Thyroid gland (tissue), 4 donors: ENCODE data around the gene CCDC158.

Source experiments
- POLR2A ChIP-seq, 2 donors: fragments of 450-650 bp; IDR thresholded peaks; one replicate each; pipeline ENCODE4 v1.6.1; 2017; ENCODE audit warnings: antibody characterized with exemption in 2 of 2, mild to moderate bottlenecking in 2 of 2, moderate library complexity in 1 of 2
- TF ChIP-seq, protein P1 (sequence below), 6 experiments: fragments of 200-600 bp in 3 of 6; fragments of 450-650 bp in 3 of 6; sonication (generic) in 3 of 6; IDR thresholded peaks; one replicate each; pipeline ENCODE4 v1.5.1; 2016 to 2019; ENCODE audit warnings: antibody characterized with exemption in 6 of 6, mild to moderate bottlenecking in 2 of 6, inconsistent platforms in 1 of 6, moderate library complexity in 1 of 6

DNA sequence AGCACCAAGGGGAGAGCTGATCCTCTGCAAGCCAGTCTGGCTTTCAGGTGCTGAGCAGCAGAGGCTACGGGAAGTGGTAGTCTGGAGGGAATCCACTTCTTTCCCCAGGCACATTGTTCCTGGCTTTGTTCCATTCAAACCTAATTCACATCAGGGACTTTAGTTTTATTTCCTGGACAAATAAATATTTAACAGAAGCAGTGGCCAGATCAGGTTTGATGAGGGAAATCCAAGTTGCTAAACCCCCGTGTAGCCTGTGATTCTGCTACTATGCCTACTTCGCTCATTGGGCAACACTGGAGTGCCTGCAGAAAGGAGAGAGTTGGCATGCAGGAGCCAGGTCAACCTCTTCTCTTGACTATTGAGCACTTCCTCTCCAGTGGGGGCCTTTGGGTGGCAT lies 128.2 kb downstream of the CCDC158 start:
- TF ChIP-seq, protein P1, sequence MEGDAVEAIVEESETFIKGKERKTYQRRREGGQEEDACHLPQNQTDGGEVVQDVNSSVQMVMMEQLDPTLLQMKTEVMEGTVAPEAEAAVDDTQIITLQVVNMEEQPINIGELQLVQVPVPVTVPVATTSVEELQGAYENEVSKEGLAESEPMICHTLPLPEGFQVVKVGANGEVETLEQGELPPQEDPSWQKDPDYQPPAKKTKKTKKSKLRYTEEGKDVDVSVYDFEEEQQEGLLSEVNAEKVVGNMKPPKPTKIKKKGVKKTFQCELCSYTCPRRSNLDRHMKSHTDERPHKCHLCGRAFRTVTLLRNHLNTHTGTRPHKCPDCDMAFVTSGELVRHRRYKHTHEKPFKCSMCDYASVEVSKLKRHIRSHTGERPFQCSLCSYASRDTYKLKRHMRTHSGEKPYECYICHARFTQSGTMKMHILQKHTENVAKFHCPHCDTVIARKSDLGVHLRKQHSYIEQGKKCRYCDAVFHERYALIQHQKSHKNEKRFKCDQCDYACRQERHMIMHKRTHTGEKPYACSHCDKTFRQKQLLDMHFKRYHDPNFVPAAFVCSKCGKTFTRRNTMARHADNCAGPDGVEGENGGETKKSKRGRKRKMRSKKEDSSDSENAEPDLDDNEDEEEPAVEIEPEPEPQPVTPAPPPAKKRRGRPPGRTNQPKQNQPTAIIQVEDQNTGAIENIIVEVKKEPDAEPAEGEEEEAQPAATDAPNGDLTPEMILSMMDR (IDR thresholded peaks at IDR 0.05) = no peak
- TF ChIP-seq POLR2A (IDR thresholded peaks at IDR 0.05) = no peak
